Measurements from ENCODE around the gene ZEB1.

GRCh38 chr10:31303212-31303611, 15.8 kb upstream of the ZEB1 start:
- TF ChIP-seq GABPB1 (CRISPR knock-in tag; IDR thresholded peaks at IDR 0.05) = no peak
- TF ChIP-seq JUNB (CRISPR knock-in tag; conservative IDR thresholded peaks at IDR 0.05) = no peak
- no peak for TF ChIP-seq SP1 (CRISPR knock-in tag; IDR thresholded peaks at IDR 0.05)
- TF ChIP-seq FOSL1 (tag; conservative IDR thresholded peaks at IDR 0.05) = no peak
- TF ChIP-seq NR1H2 (CRISPR knock-in tag; IDR thresholded peaks at IDR 0.05) = no peak
- TF ChIP-seq EP300 (IDR thresholded peaks at IDR 0.05; ENCODE audit: low read length) = no peak
- TF ChIP-seq ZBTB2 (IDR thresholded peaks at IDR 0.05) = no peak
- no peak for TF ChIP-seq CEBPB (tag; IDR thresholded peaks at IDR 0.05)
- TF ChIP-seq IRF9 (tag; IDR thresholded peaks at IDR 0.05) = no peak
- TF ChIP-seq MYNN (IDR thresholded peaks at IDR 0.05) = no peak
- no peak for TF ChIP-seq MYNN (CRISPR knock-in tag; IDR thresholded peaks at IDR 0.05)
- TF ChIP-seq EZH2 (IDR thresholded peaks at IDR 0.05; ENCODE audit: borderline replicate concordance, low read depth, low read length) = no peak
- no peak for TF ChIP-seq ARID3B (CRISPR knock-in tag; IDR thresholded peaks at IDR 0.05; ENCODE audit: borderline replicate concordance)
- TF ChIP-seq CTCF (IDR thresholded peaks at IDR 0.05 in 2 of 3, conservative IDR thresholded peaks at IDR 0.05 in 1 of 3; ENCODE audit: insufficient read depth in 2 of 3, low read depth in 1 of 3, low read length in 3 of 3) = no peak
- TF ChIP-seq THRAP3 (IDR thresholded peaks at IDR 0.05; ENCODE audit: borderline replicate concordance) = no peak
